Aortic smooth muscle cell (primary cell): ENCODE measurements around the gene UBL4A. TPM values are rescaled to one million over a fixed set of nuclear protein-coding genes. Genes with fewer than 3 reads are reported as not detected.

Source experiments
- total RNA-seq: library from RNA; depleted of rRNA; stranded (reverse); fragments of >200 nt; gene quantifications from 2 replicates; pipeline ENCODE4 v1.2.3, GENCODE V29; 2014

The UBL4A gene
- 35.7 and 43.7 TPM in 2 replicates for total RNA-seq

DNA sequence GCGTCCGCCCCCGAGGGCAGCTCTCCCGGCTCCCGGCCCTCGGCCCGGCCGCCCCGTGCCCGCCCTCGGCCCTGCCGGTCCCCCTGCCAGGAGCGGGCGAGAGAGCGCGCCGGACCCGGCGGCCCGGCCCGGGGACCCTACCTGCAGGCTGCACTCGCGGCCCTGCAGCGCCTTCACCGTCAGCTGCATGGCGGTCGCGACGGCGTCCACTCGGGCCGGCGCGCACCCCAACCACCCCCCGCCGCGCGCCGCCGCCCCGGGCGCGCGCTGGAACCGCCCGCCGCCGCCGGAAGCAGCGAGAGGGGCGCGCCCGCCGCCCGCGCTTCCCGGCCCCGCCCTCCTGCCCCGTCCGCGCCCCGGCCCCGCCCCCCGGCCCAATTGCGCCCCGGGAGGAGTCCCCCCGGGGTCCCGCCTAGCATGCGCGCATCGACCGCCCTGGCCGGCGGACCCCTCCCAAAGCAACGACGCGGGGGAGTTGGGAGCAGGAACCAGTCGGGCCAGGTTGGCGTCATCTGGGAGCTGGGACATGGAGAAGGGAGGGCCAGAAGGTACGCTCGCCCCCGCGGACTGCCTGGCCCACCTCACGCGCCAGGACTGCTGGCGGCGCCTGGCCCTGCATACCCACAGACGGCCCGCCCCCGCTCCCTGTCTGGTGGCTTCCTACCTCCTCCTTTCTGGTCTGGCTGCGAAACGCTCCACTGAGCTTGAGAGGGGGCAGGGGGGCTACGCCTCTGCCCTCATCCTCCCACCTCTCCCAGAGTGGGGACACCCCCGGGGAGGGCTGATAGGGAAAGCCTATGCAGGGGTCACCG, at the start of gene UBL4A:
Gene UBL4A (minus strand): TSS at position 220 of the 812 bp plus-strand sequence. CDS start 31 bp downstream, at position 189.

GRCh38 chrX:154515966-154516655, 29.7 kb upstream of the UBL4A start, which contains the start of gene FAM3A:
FAM3A (minus strand) TSS chrX:154516232; CDS start chrX:154515772, 460 bp downstream.

DNA sequence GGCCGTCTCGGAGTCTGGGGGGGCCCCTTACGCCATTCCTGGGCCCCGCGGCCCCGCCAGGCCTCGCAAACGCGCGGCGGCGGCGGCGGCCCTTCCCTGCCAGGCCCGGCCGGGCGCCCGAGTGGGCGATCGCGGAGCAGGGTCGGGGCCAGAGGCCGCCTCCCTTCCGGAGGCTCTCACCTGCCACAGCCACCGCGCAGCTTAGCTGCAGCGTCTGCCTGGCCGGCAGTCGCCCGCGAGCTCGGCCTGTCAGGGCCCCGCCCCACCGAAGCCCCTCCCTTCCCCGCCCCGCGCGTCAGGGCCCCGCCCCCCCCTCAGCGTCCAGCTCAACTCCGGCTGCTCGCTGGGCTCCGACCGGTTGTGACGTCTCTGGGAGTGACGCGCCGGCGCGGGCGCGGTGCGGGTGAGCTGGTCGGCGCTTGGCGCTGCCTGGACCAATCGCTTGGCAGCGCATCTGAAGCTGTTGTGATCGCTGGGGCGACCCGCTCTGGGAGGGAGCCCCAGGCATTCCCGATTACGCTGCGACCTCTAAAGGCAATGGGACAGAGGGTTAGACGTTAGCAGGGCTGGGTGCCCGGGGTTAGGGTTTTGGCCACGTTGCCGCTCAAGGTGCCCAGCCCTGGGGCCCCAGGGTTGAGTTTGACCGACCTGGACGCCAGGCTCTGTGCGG, 4.1 kb upstream of the UBL4A start, which contains the start of gene SLC10A3:
Gene SLC10A3 (minus strand): TSS at position 216 of the 670 bp plus-strand sequence. CDS start 1,689 bp downstream, outside the sequence.

GRCh38 chrX:154478728-154479622, 7.4 kb downstream of the UBL4A start, which contains the start of gene LAGE3:
LAGE3 (minus strand) TSS chrX:154479281; CDS start chrX:154478915, 366 bp downstream.

GRCh38 chrX:154458116-154458953, 28.1 kb downstream of the UBL4A start, which contains the start of gene PLXNA3:
PLXNA3 (plus strand) TSS chrX:154458281; CDS start chrX:154460184, 1,903 bp downstream.

GRCh38 chrX:154443992-154444754, 42.2 kb downstream of the UBL4A start, which contains the start of gene FAM50A:
FAM50A (plus strand) TSS chrX:154444141; CDS start chrX:154444236, 95 bp downstream.

DNA sequence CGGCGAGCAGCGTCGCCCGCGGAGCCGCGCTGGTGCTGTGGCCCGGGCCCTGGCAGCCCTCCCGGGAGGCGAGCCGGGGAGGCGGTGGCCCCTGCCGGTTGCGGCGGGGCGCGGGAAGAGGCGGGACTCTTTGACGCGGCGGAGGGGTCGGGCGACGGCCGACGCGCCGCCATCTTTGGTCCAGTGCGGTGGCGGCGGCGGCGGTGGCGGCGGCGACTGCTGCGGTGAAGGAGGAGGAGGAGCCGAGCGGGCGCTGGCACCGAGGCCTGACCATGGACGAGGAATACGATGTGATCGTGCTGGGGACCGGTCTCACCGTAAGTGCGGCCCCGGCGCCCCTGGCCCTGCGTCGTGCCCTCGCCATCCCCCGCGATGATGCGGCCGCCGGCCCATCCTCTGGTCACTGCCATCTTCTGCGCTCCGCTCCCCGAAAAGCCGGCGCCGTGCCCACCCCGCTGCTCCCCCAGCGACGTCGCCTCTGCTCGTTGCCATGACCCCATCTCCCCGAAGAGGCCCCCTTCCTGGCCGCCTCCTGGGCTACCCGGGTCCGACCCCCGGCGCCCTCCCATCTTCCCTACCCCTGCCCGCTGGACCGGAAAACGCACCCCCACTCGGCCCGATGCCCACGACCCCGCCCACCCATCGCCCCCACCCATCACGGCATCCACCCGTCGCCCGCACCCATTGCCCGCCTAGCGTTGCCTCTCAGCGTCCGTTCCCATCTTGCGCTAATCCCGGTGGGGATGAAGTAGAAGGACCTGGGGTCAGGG, 49.2 kb downstream of the UBL4A start, which contains the start of gene GDI1:
Gene GDI1 (plus strand): TSS at position 172 of the 770 bp plus-strand sequence. CDS start 101 bp downstream, at position 273.

Other genes with a start within 250 kb of the UBL4A start
- not detected in 2 replicates for gene OPN1MW3, start 229.0 kb downstream of the UBL4A start, total RNA-seq
- gene TEX28, start 191.5 kb downstream of the UBL4A start, total RNA-seq = not detected in 2 replicates
- not detected in 2 replicates for gene TKTL1, start 190.8 kb downstream of the UBL4A start, total RNA-seq
- gene FLNA, start 112.0 kb downstream of the UBL4A start, total RNA-seq = 2,321 and 2,651 TPM in 2 replicates
- gene EMD, start 107.3 kb downstream of the UBL4A start, total RNA-seq = 24.4 and 27.7 TPM in 2 replicates
- 2,053 and 2,384 TPM in 2 replicates for gene RPL10, start 88.2 kb downstream of the UBL4A start, total RNA-seq
- gene DNASE1L1, start 77.4 kb downstream of the UBL4A start, total RNA-seq = 128 and 141 TPM in 2 replicates
- gene TAFAZZIN, start 75.1 kb downstream of the UBL4A start, total RNA-seq = 13.3 and 16.0 TPM in 2 replicates
- 55.6 and 70.9 TPM in 2 replicates for gene ATP6AP1, start 57.9 kb downstream of the UBL4A start, total RNA-seq
- 90.6 and 111 TPM in 2 replicates for gene GDI1, start 49.5 kb downstream of the UBL4A start, total RNA-seq
- 107 and 133 TPM in 2 replicates for gene FAM50A, start 42.5 kb downstream of the UBL4A start, total RNA-seq
- 20.3 and 22.1 TPM in 2 replicates for gene PLXNA3, start 28.3 kb downstream of the UBL4A start, total RNA-seq
- gene LAGE3, start 7.3 kb downstream of the UBL4A start, total RNA-seq = 14.2 and 20.3 TPM in 2 replicates
- gene SLC10A3, start 4.0 kb upstream of the UBL4A start, total RNA-seq = 15.9 and 16.5 TPM in 2 replicates
- 29.7 and 31.0 TPM in 2 replicates for gene FAM3A, start 29.6 kb upstream of the UBL4A start, total RNA-seq
- 73.5 and 79.2 TPM in 2 replicates for gene G6PD, start 60.2 kb upstream of the UBL4A start, total RNA-seq
- 13.6 and 13.8 TPM in 2 replicates for gene IKBKG, start 61.0 kb upstream of the UBL4A start, total RNA-seq
- not detected in 2 replicates for gene CTAG1A, start 98.5 kb upstream of the UBL4A start, total RNA-seq
- gene CTAG1B, start 132.7 kb upstream of the UBL4A start, total RNA-seq = not detected in 2 replicates
- gene CTAG2, start 167.0 kb upstream of the UBL4A start, total RNA-seq = not detected in 2 replicates